ENCODE data around the gene SNX3.

SNX3 gene

DNA sequence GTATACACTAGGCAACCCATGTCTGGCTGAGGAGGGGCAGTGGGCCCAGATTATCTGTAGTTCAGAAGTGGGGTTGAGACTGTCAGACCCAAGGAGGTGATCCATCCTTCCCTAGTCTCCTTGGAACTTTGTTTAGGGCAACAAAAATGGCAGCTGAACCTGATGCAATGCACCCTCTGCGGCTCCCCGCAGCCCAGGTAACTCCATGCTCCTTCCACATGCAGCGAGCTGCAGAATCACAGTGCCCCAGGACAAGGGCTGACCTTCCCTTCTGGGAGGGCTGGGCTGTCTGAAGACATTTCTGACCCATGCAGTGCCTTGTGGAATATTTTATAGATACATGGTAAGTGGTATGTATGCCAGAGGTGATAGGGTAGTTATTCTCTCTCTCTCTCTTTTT is 65.6 kb downstream of the SNX3 start:
- TF ChIP-seq, protein P1, sequence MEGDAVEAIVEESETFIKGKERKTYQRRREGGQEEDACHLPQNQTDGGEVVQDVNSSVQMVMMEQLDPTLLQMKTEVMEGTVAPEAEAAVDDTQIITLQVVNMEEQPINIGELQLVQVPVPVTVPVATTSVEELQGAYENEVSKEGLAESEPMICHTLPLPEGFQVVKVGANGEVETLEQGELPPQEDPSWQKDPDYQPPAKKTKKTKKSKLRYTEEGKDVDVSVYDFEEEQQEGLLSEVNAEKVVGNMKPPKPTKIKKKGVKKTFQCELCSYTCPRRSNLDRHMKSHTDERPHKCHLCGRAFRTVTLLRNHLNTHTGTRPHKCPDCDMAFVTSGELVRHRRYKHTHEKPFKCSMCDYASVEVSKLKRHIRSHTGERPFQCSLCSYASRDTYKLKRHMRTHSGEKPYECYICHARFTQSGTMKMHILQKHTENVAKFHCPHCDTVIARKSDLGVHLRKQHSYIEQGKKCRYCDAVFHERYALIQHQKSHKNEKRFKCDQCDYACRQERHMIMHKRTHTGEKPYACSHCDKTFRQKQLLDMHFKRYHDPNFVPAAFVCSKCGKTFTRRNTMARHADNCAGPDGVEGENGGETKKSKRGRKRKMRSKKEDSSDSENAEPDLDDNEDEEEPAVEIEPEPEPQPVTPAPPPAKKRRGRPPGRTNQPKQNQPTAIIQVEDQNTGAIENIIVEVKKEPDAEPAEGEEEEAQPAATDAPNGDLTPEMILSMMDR (IDR thresholded peaks at IDR 0.05; ENCODE audit: low read length, missing control alignments), result no peak
- DNase-seq (ENCODE audit: low read depth), result no peak
- no peak overlapping the region for H3K4me3 ChIP-seq (replicated peaks; ENCODE audit: low read depth, low read length)

DNA sequence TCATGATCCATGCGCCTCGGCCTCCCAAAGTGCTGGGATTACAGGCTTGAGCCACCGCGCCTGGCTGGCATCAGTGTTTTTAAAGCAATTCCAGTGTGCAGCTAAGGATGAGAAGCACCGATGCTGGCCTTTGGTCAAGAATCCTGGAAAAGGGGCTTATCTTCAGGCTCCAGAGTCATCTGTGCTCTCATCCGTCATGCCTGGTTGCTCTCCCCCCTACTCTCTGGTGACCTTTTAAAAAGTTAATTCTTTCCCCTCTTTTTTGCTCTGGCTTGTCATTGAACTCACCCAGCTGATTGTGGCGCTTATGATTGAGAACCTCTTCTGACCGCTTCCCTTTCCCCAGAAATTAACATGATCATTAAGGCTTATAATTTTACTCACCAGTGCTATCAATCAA is 66.3 kb downstream of the SNX3 start:
- no peak for DNase-seq (ENCODE audit: low read depth)
- TF ChIP-seq, protein P1 (IDR thresholded peaks at IDR 0.05; ENCODE audit: low read length, missing control alignments), result no peak
- H3K4me3 ChIP-seq (replicated peaks; ENCODE audit: low read depth, low read length), result no peak overlapping the region

DNA sequence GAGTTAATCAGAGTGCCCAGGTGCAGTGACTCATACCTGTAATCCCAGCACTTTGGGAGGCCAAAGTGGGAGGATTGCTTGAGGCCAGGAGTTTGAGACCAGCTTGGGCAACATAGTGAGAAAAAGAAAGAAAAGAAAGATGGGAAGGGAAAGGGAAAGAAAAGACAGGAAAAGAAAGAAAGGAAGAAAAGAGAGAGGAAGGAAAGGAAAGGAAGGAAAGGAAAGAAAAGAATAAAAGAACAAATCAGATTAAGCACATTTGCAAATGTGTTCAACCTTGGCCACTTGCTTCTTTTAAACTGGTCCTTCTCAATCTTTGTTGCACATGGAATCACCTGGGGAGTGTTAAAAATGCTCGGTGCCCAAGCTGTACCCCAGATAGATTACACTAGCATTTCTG is 67.0 kb downstream of the SNX3 start:
- TF ChIP-seq, protein P1 (IDR thresholded peaks at IDR 0.05; ENCODE audit: low read length, missing control alignments), result no peak
- no peak overlapping the region for H3K4me3 ChIP-seq (replicated peaks; ENCODE audit: low read depth, low read length)
- DNase-seq (ENCODE audit: low read depth), result no peak

DNA sequence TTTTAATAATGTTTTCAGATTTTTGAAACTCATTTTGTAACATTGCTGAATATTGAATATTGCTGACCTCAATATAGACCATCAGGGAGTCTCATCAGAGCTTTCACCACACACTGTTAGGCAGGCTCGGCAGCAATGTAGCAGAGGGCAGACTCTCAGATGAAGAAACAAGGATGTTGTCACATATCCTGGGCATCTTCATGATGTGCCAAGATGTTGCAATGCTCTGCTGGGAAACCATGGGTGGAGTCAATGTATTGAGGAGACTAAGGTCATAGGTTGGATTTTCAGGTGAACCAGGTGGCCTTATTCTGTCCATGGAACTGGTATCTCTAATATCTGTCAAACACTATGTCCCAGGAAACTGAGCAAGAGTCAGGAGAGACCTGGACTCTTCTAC is 67.7 kb downstream of the SNX3 start:
- H3K4me3 ChIP-seq (replicated peaks; ENCODE audit: low read depth, low read length), result no peak overlapping the region
- TF ChIP-seq, protein P1 (IDR thresholded peaks at IDR 0.05; ENCODE audit: low read length, missing control alignments), result no peak
- DNase-seq (ENCODE audit: low read depth), result no peak

GRCh38 chr6:108187519-108187918 is 73.3 kb downstream of the SNX3 start:
- TF ChIP-seq, protein P1 (IDR thresholded peaks at IDR 0.05; ENCODE audit: low read length, missing control alignments), result no peak
- H3K4me3 ChIP-seq (replicated peaks; ENCODE audit: low read depth, low read length), result no peak overlapping the region
- DNase-seq (ENCODE audit: low read depth), result no peak

DNA sequence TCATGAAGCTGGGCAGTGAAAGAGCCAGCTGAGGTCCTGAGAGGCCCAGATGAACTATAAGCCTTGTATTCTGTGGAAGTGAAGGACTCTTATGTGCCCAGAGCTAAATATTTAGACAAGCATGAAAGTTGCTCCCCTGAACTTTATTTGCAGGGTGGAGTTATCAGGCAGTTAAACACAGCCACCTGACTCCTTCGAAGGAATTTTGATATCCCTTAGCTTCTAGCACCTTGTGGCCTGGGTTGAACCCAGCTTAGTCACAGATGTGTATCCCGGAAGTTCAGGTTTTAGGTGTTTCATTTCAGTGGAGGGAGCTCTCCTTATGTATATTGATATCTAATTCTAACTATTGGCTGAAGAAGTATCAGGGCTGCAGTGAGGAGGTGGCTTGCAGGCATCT is 74.6 kb downstream of the SNX3 start:
- TF ChIP-seq, protein P1 (IDR thresholded peaks at IDR 0.05; ENCODE audit: low read length, missing control alignments), result no peak
- H3K4me3 ChIP-seq (replicated peaks; ENCODE audit: low read depth, low read length), result no peak overlapping the region
- no peak for DNase-seq (ENCODE audit: low read depth)

- DNase-seq (ENCODE audit: low read depth), result no peak
- no peak overlapping the region for H3K4me3 ChIP-seq (replicated peaks; ENCODE audit: low read depth, low read length)
- TF ChIP-seq, protein P1 (IDR thresholded peaks at IDR 0.05; ENCODE audit: low read length, missing control alignments), result no peak
Measured at GRCh38 chr6:108180776-108181175, 80.1 kb downstream of the SNX3 start.

Data from fibroblast of pulmonary artery (primary cell).